OCI-LY7 (cell line): ENCODE measurements around the gene BCAT1. TPM values are rescaled to one million over a fixed set of nuclear protein-coding genes. Genes with fewer than 3 reads are reported as not detected.

Experiments
- BruUV-seq: library from RNA; stranded (reverse); fragments of 400-500 nt; replicated peaks from 2 replicates; lab custom pipeline; 2021; lab: Mats Ljungman, UMichigan
- CTCF ChIA-PET: fragments of 300-600 bp; sonication (Branson Sonifier 250); formaldehyde crosslinking; loops from one replicate; lab custom pipeline; 2022; ENCODE audit warnings: antibody characterized with exemption; ENCODE audit not compliant: unreplicated experiment; lab: Charles Lee
- POLR2A ChIA-PET: fragments of 300-600 bp; sonication (Branson Sonifier 250); formaldehyde crosslinking; loops from one replicate; lab custom pipeline; 2022; ENCODE audit warnings: antibody characterized with exemption; lab: Charles Lee
- DNase-seq: peaks from one replicate; pipeline ENCODE4 v3.0.0-alpha.2; 2015; ENCODE audit warnings: low spot score
- H2AFZ ChIP-seq: fragments of 200-600 bp; sonication (generic), shearing (Covaris generic); 2 replicates; pipeline ENCODE4 v1.6.1; 2014; ENCODE audit warnings: mild to moderate bottlenecking, antibody characterized with exemption, low read length, moderate library complexity
- H3K27ac ChIP-seq: fragments of 200-600 bp; sonication (generic); 2 replicates; pipeline ENCODE4 v1.5.1; 2014; ENCODE audit warnings: mixed run types, low read depth, mild to moderate bottlenecking, moderate library complexity, low read length, inconsistent platforms; ENCODE audit not compliant: poor library complexity, severe bottlenecking
- H3K36me3 ChIP-seq: fragments of 200-600 bp; sonication (generic); 2 replicates; pipeline ENCODE4 v1.6.1; 2014; ENCODE audit warnings: mild to moderate bottlenecking, antibody characterized with exemption, low read length, moderate library complexity, mixed read lengths; ENCODE audit not compliant: insufficient read depth
- H3K4me1 ChIP-seq: fragments of 200-600 bp; sonication (generic); 2 replicates; pipeline ENCODE4 v1.5.1; 2014; ENCODE audit warnings: mild to moderate bottlenecking, low read length; ENCODE audit not compliant: insufficient read depth, poor library complexity, severe bottlenecking
- H3K4me2 ChIP-seq: fragments of 200-600 bp; sonication (generic); 2 replicates; pipeline ENCODE4 v1.6.1; 2014; ENCODE audit warnings: mild to moderate bottlenecking, low read length
- H3K4me3 ChIP-seq: fragments of 200-600 bp; sonication (generic); 2 replicates; pipeline ENCODE4 v1.5.1; 2014; ENCODE audit warnings: mild to moderate bottlenecking, low read depth, low read length; ENCODE audit not compliant: poor library complexity, severe bottlenecking
- H3K79me2 ChIP-seq: fragments of 200-600 bp; sonication (generic); 2 replicates; pipeline ENCODE4 v1.6.1; 2016; ENCODE audit warnings: low read depth, mild to moderate bottlenecking, low read length, moderate library complexity, mixed read lengths; ENCODE audit not compliant: insufficient read depth
- H3K9me2 ChIP-seq: fragments of 200-600 bp; sonication (generic); 2 replicates; pipeline ENCODE4 v1.6.1; 2016; ENCODE audit warnings: mild to moderate bottlenecking, low read length, mixed read lengths; ENCODE audit not compliant: insufficient read depth
- H3K9me3 ChIP-seq: fragments of 200-600 bp; sonication (generic); 2 replicates; pipeline ENCODE4 v1.6.1; 2014; ENCODE audit warnings: mild to moderate bottlenecking, mixed run types, low read length, mixed read lengths
- H4K20me1 ChIP-seq: fragments of 200-600 bp; sonication (generic); 2 replicates; pipeline ENCODE4 v1.6.1; 2014; ENCODE audit warnings: mild to moderate bottlenecking, antibody characterized with exemption, low read length, moderate library complexity, mixed read lengths; ENCODE audit not compliant: insufficient read depth
- CTCF ChIP-seq: fragments of 200-600 bp; sonication (generic); conservative IDR thresholded peaks from 2 replicates; pipeline ENCODE4 v1.5.1; 2014; ENCODE audit warnings: mild to moderate bottlenecking, antibody characterized with exemption, low read length, moderate library complexity, mixed read lengths
- EZH2phosphoT487 ChIP-seq: fragments of 200-600 bp; sonication (generic); IDR thresholded peaks from 2 replicates; pipeline ENCODE4 v1.6.1; 2018; ENCODE audit warnings: low read depth, borderline replicate concordance, mild to moderate bottlenecking, mixed run types, antibody characterized with exemption, low read length, moderate library complexity, mixed read lengths
- intact Hi-C: fragments of 100-400 bp; cut with micrococcal nuclease; formaldehyde crosslinking; loops from one replicate; pipeline ENCODE4 v1.10.0; 2022; ENCODE audit not compliant: unreplicated experiment
- total RNA-seq, 2 experiments: library from RNA; depleted of rRNA in 1 of 2; stranded (reverse); fragments of >200 nt in 1 of 2; shearing (Covaris generic) in 1 of 2; gene quantifications; 2 replicates each; pipeline ENCODE4 v1.2.3, GENCODE V29; 2014 to 2022

Gene BCAT1
- total RNA-seq, 2 experiments from 2014 or later: 121 to 207 TPM

- no peak for DNase-seq
- Histone ChIP-seq H3K36me3 (no peaks in the 10 kb centered on the region), H3K9me2 (no peaks in the 10 kb centered on the region), H3K27ac (no peak overlapping the region), H3K79me2 (no peaks in the 10 kb centered on the region), H3K9me3 (no peaks in the 10 kb centered on the region), H2AFZ (no peak overlapping the region), H4K20me1 (no peaks in the 10 kb centered on the region), H3K4me1 (peaks cover 2% of the 10 kb centered on the region), H3K4me3 (no peak overlapping the region), H3K4me2 (no peak overlapping the region)
- CTCF ChIA-PET: no interaction called here
- no TSS peak for BruUV-seq
- intact Hi-C loops: no loop called here
- POLR2A ChIA-PET: interaction anchor here (0.9 to 1.1 kb wide), 3 partner anchors 10 to 81 kb away, joined by 3 to 4 read pairs (median 3); no protein-coding TSS in a partner anchor
- TF ChIP-seq EZH2phosphoT487: no peak
- TF ChIP-seq CTCF: no peak
These were observed 33.3 kb upstream of the BCAT1 start for GRCh38 chr12:24982250-24982649.

- no peaks in the 10 kb centered on the region for H3K79me2 ChIP-seq
- H3K9me3 ChIP-seq: no peaks in the 10 kb centered on the region
- H2AFZ ChIP-seq: no peak overlapping the region
- ChIA-PET POLR2A (interaction anchor here (0.5 to 1.7 kb wide), 3 partner anchors 10 to 185 kb away, joined by 3 to 5 read pairs (median 4); no protein-coding TSS in a partner anchor), CTCF (no interaction called here)
- H3K4me1 ChIP-seq: peaks cover 5% of the 10 kb centered on the region
- H3K36me3 ChIP-seq: no peaks in the 10 kb centered on the region
- TF ChIP-seq EZH2phosphoT487: no peak
- no peaks in the 10 kb centered on the region for H3K9me2 ChIP-seq
- no peak overlapping the region for H3K4me2 ChIP-seq
- intact Hi-C loops: no loop called here
- H4K20me1 ChIP-seq: no peaks in the 10 kb centered on the region
- H3K27ac ChIP-seq: no peak overlapping the region
- no peak for DNase-seq
- BruUV-seq: no TSS peak
- H3K4me3 ChIP-seq: no peak overlapping the region
These were observed 31.3 kb upstream of the BCAT1 start for GRCh38 chr12:24979976-24980730.

- Histone ChIP-seq H3K4me3 (no peak overlapping the region), H3K4me1 (peaks cover 5% of the 10 kb centered on the region)
- POLR2A ChIA-PET: interaction anchor here (0.5 to 1.7 kb wide), 2 partner anchors 12 to 184 kb away, joined by 4 to 5 read pairs; no protein-coding TSS in a partner anchor
These were observed 30.4 kb upstream of the BCAT1 start for GRCh38 chr12:24979329-24979728.

More at GRCh38 chr12:24979329-24979728, 30.4 kb upstream of the BCAT1 start:
- H3K27ac ChIP-seq: no peak overlapping the region
- H3K36me3 ChIP-seq: no peaks in the 10 kb centered on the region
- CTCF ChIA-PET: no interaction called here
- DNase-seq: no peak
- H4K20me1 ChIP-seq: no peaks in the 10 kb centered on the region
- no peak overlapping the region for H2AFZ ChIP-seq
- intact Hi-C loops: no loop called here
- H3K79me2 ChIP-seq: no peaks in the 10 kb centered on the region
- no TSS peak for BruUV-seq
- H3K9me3 ChIP-seq: no peaks in the 10 kb centered on the region
- TF ChIP-seq CTCF: no peak
- no peak for TF ChIP-seq EZH2phosphoT487
- no peaks in the 10 kb centered on the region for H3K9me2 ChIP-seq
- H3K4me2 ChIP-seq: no peak overlapping the region
